ES-I3 (cell line): Measurements from ENCODE around the gene SLC7A5.
A peak's percentile ranks its signal among the peaks of the same experiment; 100 is the strongest.

Experiments used
- H3K36me3 ChIP-seq: 2 replicates; pipeline ENCODE4 v1.6.1; 2013; ENCODE audit warnings: mild to moderate bottlenecking, low read length, control low read depth, moderate library complexity; ENCODE audit not compliant: insufficient read depth
- H3K4me1 ChIP-seq: 2 replicates; pipeline ENCODE4 v1.6.1; 2013; ENCODE audit warnings: mild to moderate bottlenecking, control low read depth, low read length; ENCODE audit not compliant: insufficient read depth
- H3K9ac ChIP-seq: 2 replicates; pipeline ENCODE4 v1.6.1; 2013; ENCODE audit warnings: low read depth, mild to moderate bottlenecking, low read length, moderate library complexity
- H3K9me3 ChIP-seq: 2 replicates; pipeline ENCODE4 v1.6.1; 2013; ENCODE audit warnings: mild to moderate bottlenecking, low read length, moderate library complexity; ENCODE audit not compliant: control insufficient read depth, insufficient read depth

The SLC7A5 gene

GRCh38 chr16:87808108-87808507 lies 61.2 kb downstream of the SLC7A5 start:
- H3K9me3 ChIP-seq: no peaks in the 10 kb centered on the region
- H3K4me1 ChIP-seq: peaks cover 15% of the 10 kb centered on the region
- no peaks in the 10 kb centered on the region for H3K36me3 ChIP-seq
- H3K9ac ChIP-seq: no peak overlapping the region

DNA sequence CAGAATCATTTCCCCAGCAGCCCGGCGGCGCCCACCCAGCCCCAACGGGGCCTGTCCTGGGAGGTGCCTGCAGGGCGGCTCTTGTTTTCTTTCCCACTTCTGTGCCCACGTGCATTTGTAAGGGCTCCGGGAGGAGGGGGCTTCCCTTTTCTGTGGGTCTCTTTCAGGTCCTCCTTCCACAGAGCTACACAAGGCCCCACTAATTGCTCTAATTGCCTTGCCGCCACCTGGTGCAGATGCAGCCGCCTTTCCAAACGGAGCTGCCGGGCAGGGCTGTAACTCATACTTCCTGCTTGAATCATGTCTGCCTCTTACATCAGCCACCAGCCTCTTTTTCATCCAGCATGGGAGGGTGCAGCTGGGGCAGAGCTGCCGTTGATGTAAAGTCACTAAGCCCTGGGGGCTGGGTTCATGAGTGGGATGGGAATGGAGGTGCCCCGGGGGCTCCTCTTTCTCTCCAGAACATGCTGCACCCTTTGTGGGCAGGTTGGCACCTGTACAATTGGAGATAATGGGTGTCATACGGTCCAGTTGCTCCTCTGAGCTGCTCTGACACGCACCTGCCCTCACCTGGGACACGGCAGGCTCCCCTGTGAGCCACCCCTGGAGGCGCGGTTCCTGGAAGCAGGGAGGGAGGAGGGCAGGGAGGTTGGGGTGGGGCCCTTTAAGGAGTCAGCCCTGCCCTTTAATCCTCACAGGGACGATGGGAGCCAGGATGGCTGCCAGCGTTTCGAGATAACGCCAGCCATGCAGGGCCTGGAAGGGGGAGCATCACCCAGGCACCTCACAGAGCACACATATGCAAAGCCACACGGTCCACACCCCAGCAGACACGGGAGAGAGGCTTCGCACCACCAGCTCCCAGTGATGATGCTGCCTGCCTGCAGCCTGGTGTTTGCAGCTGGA lies 62.4 kb downstream of the SLC7A5 start:
- Histone ChIP-seq H3K9me3 (no peaks in the 10 kb centered on the region), H3K4me1 (peaks cover 15% of the 10 kb centered on the region), H3K9ac (peak overlapping the region; percentile 22)

GRCh38 chr16:87806261-87806640 lies 63.1 kb downstream of the SLC7A5 start:
- H3K9ac ChIP-seq: peak overlapping the region; percentile 22
- no peaks in the 10 kb centered on the region for H3K36me3 ChIP-seq
- no peaks in the 10 kb centered on the region for H3K9me3 ChIP-seq
- H3K4me1 ChIP-seq: peaks cover 15% of the 10 kb centered on the region

More for the DNA sequence above, 62.4 kb downstream of the SLC7A5 start:
- no peaks in the 10 kb centered on the region for H3K36me3 ChIP-seq

- Histone ChIP-seq H3K9ac (no peak overlapping the region), H3K36me3 (no peaks in the 10 kb centered on the region), H3K9me3 (no peaks in the 10 kb centered on the region), H3K4me1 (peaks cover 10% of the 10 kb centered on the region)
Observed at GRCh38 chr16:87803385-87803784, 65.9 kb downstream of the SLC7A5 start.

- H3K9me3 ChIP-seq: no peaks in the 10 kb centered on the region
- no peaks in the 10 kb centered on the region for H3K36me3 ChIP-seq
- H3K9ac ChIP-seq: no peak overlapping the region
- peaks cover 10% of the 10 kb centered on the region for H3K4me1 ChIP-seq
Observed at GRCh38 chr16:87802670-87803069, 66.6 kb downstream of the SLC7A5 start.

DNA sequence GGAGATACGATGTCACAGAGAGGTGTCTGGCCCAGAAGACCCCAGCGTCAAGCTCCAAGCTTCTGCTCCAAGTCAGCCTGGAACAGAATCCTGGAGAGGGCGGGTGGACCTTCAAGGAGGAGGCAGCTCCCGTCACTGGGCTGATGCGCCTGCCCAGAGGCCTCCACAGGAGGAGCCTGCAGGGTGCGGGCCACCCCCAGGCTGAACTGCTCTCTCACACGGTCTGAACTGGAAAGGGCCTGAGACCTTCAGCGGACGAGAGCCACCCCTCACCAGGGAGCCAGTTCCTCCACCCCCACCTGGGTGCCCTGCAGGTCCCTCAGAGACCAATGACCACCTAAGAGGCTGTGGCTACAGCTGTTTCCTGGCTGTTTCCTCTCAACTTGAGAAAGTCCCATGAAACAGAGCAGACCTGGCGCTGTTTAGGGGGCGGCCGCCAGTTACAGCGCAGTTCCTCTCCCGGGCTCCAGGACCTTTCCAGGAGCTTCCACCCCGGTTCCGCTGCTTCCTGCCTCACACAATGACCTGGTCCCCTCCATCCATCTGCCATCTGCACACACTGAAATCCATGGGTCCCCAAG lies 67.5 kb downstream of the SLC7A5 start:
- Histone ChIP-seq H3K36me3 (no peaks in the 10 kb centered on the region), H3K9ac (no peak overlapping the region), H3K4me1 (peaks cover 8% of the 10 kb centered on the region), H3K9me3 (no peaks in the 10 kb centered on the region)

DNA sequence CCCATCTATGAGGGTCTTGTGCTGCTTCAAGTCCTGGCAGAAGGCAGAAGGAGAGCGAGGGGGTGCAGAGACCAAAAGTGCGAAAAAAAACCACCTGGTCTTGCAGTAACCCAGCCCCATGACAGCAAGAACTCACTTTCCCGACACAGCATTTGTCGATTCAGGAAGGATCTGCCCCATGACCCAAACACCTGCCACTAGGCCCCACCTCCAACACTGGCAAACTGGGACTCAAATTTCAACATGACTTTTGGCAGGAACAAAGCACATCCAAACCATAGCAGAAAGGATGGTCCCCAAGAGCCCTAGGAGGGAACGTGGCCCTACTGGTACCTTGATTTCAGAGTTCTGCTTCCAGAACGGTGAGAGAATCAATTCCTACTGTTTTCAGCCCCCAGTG lies 68.8 kb downstream of the SLC7A5 start:
- H3K9ac ChIP-seq: no peak overlapping the region
- H3K4me1 ChIP-seq: no peaks in the 10 kb centered on the region
- H3K9me3 ChIP-seq: no peaks in the 10 kb centered on the region
- no peaks in the 10 kb centered on the region for H3K36me3 ChIP-seq

GRCh38 chr16:87795336-87795735 lies 74.0 kb downstream of the SLC7A5 start:
- H3K9ac ChIP-seq: no peak overlapping the region
- no peaks in the 10 kb centered on the region for H3K36me3 ChIP-seq
- H3K9me3 ChIP-seq: no peaks in the 10 kb centered on the region
- no peaks in the 10 kb centered on the region for H3K4me1 ChIP-seq

DNA sequence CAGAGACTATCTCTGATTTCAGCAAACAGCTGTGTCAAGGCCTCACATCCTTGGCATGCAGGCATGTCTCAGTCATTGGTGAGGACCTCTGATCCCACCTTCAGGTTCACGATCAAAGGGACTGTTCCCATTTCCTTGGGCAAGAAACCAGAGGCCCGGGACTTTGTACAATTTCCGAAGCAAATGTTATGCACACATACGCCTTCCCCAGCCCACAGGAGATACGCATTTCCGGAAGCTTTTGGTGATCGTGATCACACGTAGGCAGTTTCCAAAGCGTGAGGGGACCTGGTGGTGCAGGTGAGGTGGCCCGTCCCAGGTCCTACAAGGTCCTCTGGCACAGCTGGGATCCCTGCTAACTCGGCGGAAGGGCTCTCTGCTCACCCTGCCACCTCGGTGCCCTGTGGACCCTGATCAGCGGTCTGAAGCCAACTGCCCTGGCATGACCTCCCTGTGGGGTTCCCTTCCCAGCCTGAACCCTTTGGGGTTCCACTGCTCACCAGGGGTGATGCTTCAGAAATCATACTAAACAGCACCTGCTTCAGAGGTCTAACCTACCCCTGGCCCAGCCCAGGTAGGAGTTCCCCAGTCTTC lies 74.7 kb downstream of the SLC7A5 start:
- H3K36me3 ChIP-seq: no peaks in the 10 kb centered on the region
- no peaks in the 10 kb centered on the region for H3K9me3 ChIP-seq
- no peaks in the 10 kb centered on the region for H3K4me1 ChIP-seq
- no peak overlapping the region for H3K9ac ChIP-seq

GRCh38 chr16:87792205-87792565 lies 77.1 kb downstream of the SLC7A5 start:
- Histone ChIP-seq H3K9me3 (no peaks in the 10 kb centered on the region), H3K4me1 (no peaks in the 10 kb centered on the region), H3K36me3 (no peaks in the 10 kb centered on the region)

GRCh38 chr16:87791295-87792204 lies 77.8 kb downstream of the SLC7A5 start:
- no peaks in the 10 kb centered on the region for H3K36me3 ChIP-seq
- H3K4me1 ChIP-seq: no peaks in the 10 kb centered on the region
- H3K9me3 ChIP-seq: no peaks in the 10 kb centered on the region
- no peak overlapping the region for H3K9ac ChIP-seq

More at GRCh38 chr16:87792205-87792565, 77.1 kb downstream of the SLC7A5 start:
- no peak overlapping the region for H3K9ac ChIP-seq

DNA sequence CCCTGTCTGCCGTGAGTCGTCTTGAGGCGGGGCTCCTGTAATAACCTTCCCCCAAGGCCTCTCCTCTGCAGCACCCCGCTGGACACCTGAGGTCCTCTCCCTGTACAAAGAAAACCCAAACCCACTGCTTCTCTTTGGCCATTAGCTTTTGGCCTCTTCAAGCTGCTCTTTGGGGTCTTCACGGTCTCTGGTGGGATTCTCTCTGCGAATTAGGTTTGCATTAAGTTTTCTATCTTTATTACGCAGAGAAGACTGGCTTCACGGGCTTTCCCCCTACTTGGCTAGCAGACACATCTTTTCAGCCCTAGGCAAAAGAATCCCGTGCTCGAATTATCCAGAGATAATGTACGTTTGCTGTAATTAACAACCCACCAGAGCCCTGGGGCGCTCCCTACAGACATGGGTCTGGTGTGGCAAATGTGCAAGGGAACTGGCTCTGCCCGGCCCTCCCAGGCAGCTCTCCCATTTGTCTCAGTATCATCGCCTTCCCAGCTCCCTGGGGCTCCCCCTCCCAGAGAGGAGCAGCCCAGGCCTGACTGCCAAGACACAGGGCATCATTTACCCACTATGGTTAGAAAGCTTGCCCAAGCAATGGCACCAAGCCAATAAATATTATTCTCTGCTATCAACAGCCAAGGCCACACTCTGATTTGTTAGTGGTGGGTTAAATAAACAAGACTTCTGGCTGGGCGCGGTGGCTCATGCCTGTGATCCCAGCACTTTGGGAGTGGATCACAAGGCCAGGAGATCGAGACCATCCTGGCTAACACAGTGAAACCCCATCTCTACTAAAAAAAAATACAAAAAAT lies 78.8 kb downstream of the SLC7A5 start:
- Histone ChIP-seq H3K9me3 (no peaks in the 10 kb centered on the region), H3K36me3 (no peaks in the 10 kb centered on the region), H3K9ac (no peak overlapping the region), H3K4me1 (no peaks in the 10 kb centered on the region)

DNA sequence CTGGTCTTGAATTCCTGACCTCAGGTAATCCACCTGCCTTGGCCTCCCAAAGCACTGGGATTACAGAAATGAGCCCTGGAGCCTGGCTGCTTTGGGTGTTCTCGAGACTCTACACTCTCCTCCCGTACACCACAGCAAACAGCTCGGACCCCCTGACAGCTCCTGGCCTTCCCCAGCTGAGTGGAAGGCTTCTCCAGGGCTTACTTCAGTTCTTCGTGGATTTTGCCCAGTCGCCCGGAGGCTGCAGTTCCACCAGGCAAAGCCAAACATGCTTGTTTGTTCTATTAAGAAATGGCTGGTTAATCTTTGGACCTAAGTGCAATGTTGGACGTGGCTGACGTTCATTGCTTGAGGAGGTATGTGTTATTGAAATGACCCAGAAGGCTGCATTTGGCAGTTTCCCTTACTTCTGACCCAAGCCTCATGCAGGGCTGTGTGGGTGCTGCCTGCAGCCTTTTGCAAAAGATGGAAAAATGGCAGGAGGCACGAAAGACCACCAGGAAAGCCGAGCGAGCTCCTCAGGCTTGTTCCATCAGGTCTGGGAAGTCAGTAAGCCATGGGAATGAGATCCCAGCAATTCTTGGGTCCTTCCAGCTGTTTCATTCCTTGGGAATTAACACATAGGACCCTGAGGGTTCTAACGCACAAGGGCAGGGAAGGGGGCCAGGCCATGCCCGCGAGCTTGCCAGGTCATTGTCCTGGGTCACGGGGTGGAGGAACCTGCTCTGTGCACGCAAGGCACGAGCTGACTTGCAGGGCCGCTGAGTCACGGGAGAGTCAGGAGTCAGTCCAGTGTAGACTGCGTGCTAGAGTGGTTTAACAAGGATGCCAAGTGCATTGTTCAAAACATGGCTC lies 79.6 kb downstream of the SLC7A5 start:
- Histone ChIP-seq H3K9me3 (no peaks in the 10 kb centered on the region), H3K9ac (no peak overlapping the region), H3K4me1 (no peaks in the 10 kb centered on the region), H3K36me3 (no peaks in the 10 kb centered on the region)
